ENCODE measurements around the gene SETD2.

SETD2 gene

DNA sequence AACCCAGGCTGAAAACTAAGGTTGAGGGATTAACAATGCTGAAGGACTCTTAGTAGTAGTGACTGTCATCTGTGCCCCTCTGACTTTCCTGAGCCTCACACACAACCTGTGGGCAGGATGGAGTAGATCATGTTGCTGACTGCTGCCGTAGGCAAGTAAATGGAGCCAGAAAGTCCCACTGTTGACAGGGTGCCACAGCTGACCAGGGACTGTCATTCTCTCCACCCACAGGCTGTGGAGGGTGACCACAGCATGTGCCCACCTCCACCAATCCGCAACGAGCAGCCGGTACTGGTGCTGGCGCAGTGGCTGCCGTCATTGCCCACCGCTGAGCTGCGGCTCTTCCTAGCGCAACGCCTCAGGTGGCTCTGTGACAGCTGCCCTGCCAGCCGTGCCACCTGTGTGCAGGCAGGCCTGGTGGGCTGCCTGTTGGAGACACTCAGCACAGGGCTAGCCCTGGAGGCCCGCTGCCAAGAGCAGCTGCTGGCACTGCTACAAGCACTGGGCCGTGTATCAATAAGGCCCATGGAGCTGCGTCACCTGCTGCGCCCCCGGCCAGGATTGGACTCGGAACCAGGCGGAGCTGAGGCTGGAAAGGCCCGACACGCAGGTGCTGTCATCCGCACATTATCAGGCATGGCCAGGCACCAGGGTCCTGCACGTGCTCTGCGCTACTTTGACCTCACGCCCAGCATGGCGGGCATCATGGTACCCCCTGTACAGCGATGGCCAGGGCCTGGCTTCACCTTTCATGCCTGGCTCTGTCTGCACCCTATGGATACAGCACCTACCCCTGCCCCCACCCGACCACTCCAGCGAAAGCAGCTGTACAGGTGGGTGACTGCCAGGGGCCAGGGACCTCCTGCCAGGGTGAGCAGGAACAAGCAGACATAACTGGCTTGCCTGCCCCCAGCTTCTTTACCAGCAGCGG is 168.8 kb downstream of the SETD2 start:
- no peak for DNase-seq

DNA sequence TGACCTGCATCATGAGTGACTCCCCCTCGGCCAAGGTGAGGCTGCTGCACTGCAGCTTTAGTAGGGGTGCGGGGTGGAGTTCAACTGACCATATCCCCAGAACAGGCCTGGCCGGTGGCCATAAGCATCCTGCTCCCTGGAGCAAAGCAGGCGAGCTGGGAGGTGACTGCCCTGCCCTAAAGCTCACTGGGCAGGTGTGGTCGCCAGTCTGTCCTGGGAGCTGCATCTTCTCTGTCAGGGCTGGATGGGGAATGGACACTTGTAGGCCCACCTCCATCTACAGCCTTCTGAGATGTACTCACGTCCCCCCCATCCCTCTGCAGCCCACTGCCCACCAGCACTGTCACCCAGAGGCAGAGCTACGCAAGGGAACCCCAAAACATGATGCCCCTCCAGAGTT is 169.9 kb downstream of the SETD2 start:
- DNase-seq = no peak

DNA sequence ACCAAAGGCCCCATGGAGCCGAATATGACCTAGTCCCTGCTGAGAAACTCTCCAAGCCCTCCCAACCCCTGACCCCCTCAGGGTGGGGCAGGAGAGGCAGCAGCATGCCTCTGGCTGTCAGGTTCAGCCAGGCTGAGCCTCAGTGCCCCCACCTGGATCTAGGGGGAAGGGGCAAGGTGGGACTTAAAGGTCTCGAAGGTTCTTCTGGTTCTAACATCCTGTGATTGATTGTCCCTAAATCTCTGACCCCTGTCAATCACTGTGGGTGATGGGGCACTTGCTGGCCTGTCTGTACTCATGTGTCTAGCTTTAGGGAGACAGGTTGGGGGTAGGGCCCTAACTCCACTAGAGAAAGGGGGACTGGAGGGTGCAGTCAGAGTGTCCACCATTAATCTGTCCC is 170.6 kb downstream of the SETD2 start:
- no peak for DNase-seq

DNA sequence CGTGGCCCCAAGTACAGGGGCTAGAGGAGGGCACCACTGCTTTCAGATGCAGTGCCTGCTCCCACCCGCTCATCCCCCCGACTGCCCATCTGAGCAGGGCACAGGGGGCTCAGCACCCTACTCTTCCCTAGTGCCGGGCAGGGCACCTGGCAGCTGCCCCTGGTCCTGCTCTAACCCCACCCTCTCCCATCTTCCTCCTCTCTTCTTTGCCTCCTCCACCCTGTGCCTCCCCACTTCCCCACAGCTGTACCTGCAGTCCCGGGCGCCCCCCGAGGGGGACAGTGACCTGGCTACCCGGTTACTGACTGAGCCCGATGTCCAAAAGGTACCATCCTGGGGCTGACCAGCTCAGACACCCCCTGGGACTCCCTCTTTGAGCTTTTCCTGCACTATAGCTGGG is 171.7 kb downstream of the SETD2 start:
- no peak for DNase-seq

DNA sequence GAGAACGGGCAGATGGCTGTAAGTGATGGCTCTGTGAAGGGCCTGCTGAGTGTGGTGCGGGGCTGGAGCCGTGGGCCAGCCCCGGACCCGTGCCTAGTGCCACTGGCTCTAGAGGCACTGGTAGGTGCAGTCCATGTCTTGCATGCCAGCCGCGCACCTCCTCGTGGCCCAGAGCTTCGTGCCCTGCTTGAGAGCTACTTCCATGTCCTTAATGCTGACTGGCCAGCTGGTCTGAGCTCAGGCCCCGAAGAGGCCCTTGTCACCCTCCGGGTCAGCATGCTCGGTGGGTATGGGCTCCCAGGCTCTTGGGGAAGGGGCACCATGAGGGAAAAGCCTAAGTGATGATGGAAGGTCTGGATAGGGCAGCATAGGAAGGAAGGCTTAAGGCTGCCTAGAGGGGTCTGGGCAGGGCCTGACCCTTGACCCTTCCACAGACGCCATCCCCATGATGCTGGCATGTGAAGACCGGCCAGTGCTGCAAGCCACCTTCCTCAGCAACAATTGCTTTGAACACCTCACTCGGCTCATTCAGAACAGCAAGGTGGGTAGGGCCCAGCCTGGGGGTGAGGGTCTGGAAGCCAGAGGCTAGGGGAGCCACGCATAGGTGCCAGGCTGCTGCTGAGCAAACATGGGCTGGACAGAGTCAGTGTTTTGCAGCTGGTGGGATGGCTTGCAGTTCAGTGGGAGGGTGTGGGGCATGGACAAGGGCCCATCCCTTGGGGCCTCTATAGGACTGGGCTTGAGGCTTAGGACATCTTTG is 172.3 kb downstream of the SETD2 start:
- no peak for DNase-seq

DNA sequence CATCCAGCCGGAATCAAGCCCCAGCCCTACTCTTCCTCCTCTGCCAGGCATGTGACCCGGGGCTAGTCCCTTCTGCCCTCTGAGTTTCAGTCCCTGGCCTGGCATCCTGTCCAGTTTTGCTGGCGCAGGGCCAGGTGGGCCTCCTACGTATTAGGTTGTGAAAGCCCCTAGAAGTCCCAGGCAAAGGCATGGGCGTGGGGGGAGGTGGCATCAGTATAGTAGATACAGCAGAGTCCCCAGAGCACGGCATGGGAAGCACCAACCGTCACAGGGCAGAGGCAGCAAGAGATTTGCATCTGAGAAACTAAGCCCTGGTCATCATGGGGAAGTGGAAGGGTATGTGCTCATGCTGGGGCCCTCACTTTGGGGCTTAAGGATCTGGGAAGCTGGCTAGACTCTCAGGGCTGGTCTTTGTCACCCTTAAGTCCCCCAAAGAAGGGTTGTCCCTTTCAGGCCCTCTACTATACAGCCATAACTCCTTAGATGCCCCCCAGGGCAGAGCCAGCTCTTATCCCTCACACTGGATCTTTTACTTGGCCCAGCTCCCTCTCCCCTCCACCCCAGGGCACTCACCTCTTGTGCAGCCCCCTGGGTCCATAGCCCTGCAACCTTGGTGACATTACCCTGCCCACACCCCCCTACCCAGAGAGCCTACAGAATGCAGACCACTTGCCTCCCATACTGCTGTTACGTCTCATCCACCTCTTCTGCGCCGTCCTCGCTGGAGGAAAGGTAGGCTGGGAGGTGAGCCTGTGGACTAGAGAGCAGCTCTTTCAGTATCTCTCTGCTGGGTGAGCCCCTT is 173.1 kb downstream of the SETD2 start:
- no peak for DNase-seq

DNA sequence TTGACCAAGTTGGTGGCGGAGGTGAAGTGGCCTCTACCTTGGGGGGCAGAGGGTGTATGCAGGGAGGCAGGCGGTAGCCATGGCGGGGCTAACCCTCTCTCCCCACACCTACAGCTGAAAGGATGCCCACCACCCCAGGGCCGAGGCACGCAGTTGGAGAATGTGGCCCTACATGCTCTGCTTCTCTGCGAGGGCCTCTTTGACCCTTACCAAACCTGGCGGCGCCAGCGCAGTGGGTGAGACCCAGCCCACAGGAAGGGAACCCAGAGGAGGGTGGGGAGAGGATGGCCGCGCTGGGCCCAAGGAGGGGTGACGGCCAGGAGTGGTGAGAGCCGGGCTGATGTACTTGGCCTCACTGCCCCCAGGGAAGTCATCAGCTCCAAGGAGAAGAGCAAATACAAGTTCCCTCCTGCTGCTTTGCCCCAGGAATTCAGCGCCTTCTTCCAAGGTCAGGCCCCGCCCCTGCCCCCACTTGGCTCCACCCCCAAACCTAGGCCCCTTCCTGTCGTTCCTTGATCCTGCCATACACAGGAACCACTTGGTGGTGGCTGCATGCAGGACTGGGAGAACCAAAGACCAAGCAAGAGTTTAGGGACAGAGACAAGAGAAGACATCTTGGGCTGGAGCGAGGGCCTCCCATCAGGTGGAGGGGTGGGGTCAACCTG is 174.6 kb downstream of the SETD2 start:
- DNase-seq = no peak

DNA sequence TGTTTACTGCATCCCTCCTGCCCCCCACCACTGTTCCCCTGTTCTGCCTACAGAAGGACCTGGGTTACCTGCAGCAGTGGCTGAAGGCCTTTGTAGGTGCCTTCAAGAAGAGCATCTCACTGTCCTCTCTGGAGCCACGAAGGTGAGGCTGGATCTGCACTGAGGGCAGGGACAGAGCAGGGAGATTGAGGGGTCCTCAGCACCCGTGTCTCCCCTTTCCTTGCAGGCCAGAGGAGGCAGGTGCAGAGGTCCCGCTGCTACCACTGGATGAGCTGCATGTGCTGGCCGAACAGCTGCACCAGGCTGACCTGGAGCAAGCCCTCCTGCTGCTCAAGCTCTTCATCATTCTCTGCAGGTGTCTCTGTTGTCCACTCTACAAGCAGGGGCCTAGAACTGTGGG is 175.3 kb downstream of the SETD2 start:
- no peak for DNase-seq

DNA sequence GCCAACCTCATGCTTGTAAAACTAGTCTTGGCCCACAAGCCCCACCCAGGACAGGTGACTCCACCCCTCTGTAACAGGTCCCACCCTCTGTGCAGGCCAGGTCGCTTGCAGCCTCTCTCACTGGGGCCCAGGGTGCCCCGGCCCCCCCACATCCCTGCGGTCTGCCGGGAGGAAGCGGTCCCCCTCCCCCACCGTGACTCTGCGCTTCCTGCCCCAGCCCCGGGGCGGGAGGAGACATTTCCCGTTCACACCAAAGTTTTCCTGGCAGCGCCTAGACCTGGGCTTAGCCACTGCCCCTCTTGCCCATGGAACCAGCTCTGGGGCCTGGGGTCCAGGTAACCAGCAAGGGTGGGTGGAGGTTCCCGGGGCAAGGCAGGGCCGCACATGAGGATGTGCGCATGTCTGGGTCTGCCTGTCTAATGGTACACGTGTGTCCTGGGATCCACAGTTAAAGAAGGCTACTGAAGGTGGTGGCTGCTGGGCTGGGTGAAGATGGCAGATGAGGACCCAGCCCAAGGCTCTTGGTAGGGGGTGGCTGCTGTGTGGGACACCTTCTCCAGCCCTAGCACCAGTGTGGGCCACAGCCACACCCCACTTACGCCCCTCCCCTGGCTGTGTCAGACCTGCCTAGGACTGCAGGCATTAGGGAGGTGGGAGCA is 176.0 kb downstream of the SETD2 start:
- DNase-seq = no peak

DNA sequence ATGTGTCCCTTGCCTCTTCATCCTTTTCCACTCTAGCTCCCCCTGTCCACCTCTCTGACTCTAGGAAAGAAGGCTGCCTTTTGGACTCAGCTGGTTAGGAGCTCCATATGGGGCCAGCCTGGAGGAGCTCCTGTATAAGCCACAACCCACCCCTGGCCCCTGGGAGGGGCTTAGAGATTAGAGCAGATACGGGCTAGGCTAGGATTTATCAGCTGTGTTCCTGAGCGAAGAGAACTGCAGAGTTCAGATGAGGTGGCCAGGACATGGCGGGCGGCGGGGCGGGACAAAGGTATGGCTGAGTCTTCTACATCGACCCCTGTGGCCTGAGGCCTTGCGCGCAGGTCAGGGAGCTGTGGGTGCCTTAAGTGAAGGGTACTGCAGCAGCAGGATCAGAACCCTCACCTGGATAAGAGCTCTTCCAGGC is 176.6 kb downstream of the SETD2 start:
- no peak for DNase-seq

DNA sequence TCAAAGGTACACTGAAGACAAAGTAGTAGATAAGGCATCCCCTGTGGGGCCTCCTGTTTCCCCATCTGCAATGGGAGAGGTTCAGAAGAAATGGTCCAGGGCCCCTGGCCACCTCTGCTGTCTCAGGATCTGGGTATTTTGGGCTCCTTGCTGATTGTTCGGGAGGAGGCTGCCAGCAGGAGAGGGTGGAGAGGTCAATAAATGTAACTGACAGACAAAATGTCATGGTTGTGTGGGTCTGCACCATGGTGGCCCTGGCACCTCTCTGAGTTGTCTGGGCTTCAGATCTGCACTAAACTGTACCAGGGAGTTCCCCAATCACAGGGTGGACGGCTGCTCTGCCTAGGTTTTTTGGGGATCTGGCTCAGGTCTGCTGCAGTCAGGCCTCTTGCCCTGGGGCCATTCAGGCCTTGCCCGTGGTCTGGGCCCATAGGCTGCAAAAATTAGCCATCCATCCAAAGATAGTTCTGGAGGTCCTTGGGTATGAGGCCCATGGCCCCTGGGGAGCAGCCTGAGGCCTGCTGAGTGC is 177.1 kb downstream of the SETD2 start:
- DNase-seq = no peak

DNA sequence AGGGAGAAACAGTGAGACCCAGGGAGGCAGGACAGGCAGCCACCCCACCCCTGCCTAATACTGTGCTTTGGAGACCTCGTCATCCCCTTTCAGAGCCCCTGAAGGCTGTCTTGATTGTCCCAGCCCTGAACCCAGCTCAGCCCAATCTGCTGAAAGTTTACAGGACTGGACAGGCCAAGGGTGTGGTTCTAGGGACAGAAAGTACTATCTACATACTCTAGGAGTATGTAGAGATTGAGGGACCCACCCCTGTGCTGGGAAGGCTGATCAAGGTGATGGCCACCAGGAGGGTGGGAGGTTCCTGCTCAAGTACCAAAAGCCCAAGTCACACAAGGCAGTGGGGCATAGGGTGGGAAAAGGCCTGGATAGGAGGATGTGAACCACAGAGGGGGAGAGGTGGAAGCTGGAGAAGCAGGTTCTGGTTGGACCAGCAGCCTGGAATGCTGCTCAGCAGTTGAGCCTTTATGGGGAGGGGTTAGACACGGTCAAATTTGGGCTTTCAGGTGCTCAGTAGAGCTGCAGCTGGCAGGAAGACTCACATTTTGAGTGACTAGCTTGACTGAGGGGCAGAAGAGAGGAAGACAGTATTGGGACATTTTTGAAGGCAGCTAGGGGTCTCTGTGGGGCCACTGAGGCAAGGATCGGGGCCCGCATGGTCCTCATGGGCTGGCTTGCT is 177.7 kb downstream of the SETD2 start:
- DNase-seq = no peak

DNA sequence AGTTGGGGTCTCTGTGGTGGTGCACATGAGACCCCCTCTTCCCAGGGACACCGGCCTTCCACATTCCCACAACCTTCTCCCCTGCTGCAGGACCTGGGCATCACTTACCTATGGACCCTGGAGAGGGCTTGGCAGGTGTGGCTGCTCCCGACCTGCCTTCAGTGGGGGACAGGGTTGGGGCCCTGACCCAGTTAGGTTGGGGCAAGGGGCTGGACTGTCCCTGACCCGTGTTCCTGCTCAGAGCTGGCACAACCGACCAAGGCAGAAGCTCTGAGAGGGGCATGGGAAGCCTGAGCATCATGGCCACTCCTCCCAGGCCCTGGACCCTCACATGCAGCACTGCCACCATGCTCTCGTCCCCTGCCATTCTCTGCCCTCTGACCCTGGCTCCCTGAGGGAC is 178.3 kb downstream of the SETD2 start:
- DNase-seq = no peak

DNA sequence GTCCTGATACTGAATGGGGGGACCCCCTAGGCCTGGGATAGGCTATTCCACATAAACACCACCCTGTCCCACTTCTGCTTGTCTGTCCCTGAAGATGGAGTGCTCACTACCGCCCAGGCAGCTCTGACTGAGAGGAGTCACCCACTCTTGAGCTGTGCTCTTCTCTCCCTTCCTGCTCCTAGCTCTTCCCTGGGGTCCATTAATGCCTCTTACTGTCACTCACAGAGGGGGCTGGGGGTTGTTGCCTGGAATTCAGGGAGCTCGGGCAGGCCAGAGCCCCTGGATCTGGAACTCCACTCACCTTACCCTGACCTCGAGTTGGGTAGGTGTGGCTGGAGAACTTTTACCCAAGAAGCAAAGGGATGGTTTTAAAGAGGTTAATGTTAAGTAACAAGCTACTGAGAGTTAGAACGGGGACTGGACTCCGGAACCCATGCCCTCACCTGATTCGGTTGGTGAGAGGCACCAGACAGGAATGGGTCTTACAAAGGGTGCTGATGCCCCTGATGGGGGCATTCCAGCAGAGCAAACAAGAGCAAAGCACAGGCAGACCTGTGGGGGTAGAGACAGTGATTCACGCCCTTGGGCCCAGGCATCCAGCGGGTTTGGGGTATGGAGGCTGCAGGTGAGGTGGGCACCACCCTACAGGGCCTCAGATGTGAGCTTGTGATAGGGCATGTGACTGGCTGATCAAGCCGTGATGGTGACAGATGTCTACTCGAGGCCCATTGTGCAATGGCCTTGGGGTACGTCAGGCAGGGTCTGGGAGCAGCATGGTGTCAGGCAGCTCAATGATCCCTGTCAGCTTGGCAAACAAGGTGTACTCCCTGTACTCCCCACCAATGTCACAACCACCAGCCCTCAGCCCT is 179.1 kb downstream of the SETD2 start:
- DNase-seq = no peak

DNA sequence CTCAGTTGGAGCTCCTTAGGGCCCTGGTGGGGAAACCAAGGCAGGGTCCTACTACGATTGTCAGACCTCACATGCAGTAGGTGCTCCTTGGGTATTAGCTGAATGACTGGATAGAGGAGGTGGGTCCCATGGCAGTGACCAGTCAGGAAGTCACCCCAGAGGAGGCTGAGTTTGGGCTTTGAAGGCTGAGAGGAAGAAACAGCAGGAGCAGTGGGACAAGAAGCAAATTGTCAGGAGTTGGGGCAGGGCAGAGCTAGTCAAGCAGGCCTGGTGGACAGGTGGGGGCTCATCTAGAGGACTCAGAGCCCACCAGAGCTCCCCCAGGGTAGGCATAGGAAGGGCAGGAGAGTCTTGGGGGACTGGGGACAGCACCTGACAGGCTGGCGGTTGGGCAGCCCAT is 181.4 kb downstream of the SETD2 start:
- no peak for DNase-seq

DNA sequence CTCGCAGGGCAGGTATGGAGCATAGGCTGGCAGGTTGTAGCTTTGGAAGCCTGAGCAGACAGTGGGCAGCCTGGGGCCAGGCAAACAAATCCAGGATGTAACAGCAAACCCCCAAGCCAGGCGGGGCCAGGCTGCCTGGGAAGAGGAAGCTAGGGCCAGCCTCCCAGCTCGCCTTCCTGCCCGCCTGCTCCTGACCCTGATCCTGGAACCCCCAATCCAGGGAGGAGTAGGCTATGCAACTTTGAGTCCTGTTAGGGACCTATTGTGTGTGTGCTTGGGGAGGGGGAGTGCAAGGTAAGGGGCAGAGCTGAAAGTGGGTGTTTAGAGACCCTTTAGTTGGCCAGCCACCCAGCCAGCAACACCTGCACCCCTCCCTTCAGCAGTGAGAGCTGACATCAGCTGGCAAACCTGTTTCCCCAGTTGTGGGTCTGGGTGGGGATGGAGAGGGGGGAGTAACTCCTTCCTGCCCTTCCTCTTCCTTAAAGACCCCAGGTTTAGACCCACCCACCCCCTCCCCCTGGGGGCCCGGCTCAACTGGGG is 181.9 kb downstream of the SETD2 start:
- DNase-seq = no peak

DNA sequence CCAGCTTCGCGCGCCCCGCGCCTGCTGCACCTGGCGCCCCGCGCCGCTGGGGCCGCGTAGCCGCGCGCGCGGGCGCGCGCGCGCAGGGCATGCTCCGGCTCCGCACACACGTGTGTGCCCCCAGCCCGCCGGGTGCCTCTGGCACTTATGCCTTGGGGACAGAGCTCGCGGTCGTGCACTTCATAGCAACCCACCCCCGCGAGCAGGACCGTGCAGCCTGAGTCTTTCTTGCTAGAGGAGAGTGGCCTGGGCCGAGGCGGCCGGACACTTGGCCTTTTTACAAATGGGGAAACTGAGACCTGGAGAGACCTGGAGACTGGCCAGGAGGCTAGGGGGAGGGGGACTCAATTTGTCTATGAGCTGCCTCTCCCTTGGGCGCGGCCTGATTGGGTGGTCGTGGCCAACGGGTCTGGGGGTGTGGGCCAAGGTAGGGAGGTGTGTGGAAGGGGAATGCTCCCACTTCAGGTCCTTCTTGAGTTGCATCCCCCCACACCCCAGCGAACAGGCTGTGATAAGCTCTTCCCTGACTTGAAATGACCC is 183.9 kb downstream of the SETD2 start:
- DNase-seq = no peak

DNA sequence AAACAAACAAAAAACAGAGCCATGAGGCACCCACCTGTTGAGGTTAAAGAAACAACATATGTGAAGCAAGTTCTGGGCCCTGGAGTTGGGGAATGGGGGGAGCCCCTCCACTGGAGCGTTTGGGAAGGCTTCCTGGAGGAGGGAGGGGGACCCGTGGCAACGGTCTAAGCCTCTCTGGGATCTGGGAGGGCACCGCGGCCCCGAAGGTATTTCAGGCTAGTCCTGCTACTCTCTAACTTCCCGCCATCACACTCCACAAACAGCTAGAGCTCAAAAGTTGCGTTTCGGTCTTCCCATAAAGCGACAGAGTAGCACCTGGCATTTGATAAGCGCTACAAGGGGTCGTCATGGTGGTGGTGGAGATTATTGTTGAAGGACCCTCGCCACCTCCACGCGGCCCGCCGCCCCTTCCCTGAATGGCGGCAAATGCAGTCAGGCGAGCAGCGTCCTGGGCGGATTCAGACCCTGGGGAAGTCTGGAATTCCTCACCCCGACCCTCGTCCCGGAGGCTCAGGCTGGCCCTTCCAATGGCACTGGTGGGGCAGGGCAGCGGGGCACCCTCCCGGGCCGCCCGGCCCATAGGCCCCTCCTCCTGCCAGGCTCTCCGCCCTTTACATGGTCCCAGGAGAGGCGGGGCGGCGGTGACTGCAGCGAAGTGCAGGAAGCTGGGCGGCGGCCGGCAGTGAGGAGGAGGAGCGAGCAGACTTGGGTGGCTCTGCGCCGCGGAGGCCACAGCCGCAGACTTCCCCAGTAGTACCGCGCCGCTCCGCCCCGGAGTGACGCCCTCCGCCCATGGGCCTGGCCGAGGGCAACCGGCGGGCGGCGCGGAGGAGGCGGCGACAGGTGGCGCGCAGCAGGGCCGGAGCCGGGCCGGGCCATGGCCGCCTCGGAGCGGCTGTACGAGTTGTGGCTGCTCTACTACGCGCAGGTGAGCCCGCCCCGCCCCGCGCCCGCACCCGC is 184.6 kb downstream of the SETD2 start, which contains the start of gene NBEAL2:
Gene NBEAL2, plus strand, starts transcription at position 682 of the 960 bp plus-strand sequence. Its CDS starts 196 bp downstream, at position 878.
- DNase-seq = peak; percentile 81

All from NCI-H774 (cell line).